ENCODE data around the gene UBR2.
"Not testable (repeated sequence)": the region's sequence is repeated elsewhere in the genome, so short reads cannot be mapped to it uniquely, and the experiment has no call there.

The UBR2 gene

DNA sequence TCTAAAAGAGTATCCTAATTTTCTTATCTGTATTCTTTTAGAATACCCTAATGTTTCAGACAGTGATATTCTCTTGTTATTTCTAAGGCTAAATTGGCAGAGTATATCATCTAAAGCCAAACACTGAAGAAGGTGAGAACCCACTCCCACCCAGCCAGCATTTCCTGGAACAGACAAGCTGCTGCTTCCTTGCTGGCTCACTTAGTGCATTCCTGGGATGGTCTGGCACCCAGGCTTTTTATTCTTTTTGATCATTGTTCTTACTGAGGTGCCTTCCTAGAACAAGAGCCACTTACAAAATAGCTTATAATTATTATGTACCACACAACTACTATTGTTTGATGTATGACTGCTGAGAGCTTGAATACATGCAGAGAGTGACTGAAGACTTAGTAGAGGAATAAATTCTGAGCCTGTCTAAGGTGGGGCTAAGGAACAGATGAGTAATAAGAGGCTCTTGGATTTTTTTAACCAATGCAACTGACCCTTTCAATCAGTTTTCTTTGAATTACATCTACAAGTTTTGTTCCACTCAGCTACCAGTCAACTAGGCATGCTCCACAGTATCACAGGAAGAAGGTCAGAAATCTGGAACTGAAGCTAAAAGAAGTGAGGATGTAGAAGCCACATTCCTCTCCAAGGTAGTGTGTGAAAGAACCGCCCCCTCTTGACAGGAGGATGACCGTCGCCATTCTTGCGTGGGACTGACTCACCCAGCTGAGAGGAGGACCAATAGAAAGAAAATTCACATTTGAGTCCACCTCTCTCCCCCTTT lies 128.5 kb downstream of the UBR2 start:
- no peak for DNase-seq (ENCODE audit: low read depth in 4 of 4, low spot score in 1 of 4)

DNA sequence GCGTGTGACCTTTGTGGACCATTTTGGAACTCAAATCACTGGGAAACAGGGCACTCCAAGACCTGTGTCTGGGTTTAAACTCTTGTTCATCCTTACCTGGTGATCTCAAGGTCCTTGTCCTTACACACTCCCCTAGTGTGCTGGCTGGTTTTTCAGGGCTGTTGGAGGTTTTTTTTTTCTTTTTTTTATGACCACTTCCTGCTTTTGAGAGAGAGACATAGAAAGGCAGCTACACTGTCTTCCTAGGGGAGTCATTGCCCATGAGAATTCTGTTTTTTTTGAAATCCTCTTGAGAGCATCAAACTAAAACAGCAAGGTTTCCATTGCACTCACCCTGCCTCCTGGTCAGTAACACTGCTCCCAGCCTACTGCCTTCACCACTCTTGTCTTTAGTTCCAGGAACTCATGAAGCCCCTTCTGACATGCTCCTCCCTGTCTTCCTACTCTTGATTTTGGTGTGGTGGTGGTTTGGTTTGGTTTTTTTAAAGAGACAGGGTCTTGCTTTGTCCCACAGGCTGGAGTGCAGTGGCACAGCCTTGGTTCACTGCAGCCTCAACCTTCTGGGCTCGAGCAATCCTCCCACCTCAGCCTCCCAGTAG lies 130.0 kb downstream of the UBR2 start:
- no peak for DNase-seq (ENCODE audit: low read depth in 4 of 4, low spot score in 1 of 4)

DNA sequence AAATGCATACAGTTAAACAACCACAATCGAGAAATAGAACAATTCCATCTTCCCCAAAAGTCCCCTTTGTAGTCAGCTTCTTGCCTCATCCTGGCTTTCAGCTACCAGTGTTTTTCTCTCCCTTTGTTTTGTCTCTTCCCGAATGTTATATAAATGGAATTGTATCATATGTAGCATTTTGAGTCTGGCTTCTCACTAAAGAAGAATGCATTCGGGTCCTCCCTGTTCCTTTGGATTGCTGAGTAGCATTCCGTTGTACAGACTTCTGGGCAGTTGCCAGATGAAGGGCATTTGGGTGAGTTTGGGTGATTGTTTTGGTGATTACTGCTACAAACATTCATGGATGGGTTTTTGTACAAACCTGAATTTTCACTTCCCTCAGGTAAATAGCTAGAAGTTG lies 130.8 kb downstream of the UBR2 start:
- DNase-seq (ENCODE audit: low read depth in 4 of 4, low spot score in 1 of 4): no peak

DNA sequence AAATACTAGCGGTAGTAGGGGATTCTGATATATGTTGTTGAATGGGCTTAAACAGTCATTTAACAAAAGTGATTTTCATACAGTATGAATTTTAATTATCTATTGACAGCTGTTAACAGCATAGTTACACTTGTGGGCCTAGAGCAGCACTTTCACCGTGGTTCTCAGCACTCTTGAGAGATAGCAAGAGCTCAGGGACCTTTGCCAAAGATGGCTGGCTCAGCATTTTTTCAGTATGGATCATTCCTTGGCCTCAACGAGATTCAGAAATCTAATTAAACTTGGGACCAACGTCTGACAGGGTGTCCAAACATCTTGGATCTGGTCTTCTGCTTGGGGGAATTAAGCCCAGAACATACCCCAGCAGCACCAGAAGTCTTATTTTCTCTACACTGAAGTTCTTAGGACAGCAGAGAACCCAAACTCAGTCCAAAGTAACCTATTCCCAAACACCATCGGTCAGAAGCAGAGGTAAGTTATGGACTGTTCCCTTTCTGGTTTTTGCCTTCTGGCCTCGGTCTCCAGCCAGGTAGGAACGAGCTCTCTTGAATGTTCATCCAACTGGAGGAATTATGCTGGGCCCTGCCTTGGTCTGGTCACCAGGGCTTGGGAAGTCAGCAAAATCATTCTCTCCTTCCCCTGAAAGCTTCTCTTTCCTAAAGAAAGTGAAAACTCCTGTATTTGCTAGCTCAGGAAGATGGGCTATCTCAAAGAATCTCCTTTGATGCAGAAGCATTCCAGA lies 132.9 kb downstream of the UBR2 start:
- DNase-seq (ENCODE audit: low read depth in 4 of 4, low spot score in 1 of 4): no peak

DNA sequence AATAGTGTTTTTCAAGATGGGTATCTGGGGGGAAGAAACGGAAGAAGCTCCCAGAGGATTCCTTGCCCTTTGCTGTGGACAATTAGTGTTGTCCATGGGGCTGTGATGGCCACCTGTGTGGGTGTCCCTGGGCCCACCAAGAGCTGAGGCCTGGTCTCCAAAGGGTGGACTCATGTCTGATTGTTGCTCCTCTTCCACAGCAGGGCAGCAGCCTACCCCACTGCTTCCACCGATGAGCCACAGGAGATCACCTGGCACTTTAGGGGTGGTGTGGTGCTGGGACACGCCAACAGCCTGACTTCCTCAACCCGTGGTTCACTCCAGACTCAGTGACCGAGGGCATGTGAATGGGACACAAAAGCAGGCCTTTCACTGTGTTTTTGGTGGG lies 133.4 kb downstream of the UBR2 start:
- DNase-seq (ENCODE audit: low read depth in 4 of 4, low spot score in 1 of 4): no peak

DNA sequence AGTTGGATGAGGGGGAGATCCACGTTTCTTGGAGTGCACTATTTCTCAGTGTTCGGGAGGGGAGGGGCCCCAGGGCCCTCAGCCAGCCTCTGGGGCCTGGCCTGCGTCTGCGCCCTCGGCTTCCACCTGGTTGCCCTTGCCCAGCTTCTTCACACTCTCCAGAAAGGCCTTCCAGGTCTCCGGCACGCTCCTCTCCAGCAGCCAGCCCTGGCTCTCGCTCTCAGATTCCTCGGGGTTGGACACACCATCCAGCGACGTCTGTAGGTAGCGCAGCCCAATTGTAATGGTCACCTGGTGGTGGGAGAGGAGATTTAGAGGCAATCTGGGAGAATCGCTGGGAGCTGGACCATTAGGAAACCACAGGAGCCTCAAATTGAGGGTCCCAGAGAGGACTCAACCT lies 134.4 kb downstream of the UBR2 start:
- DNase-seq (ENCODE audit: low read depth in 4 of 4, low spot score in 1 of 4): no peak

DNA sequence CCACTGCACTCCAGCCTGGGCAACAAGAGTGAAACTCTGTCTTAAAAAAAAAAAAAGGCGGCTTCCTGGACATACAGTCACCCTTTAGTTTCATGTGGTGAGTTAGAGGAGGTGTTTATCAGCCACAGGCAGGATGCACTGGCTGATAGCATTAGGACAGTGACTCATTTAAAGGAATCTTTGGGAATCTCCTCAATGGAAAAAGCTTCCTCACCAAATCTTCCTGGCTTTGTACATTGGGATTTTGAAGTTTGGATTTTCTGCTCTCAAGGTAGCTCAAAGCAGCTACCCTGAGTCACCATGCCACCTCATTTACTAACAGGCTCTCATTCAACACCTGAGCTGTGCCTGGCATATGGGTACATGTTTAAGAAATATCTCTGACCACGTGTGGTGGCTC lies 138.4 kb downstream of the UBR2 start:
- no peak for DNase-seq (ENCODE audit: low read depth in 4 of 4, low spot score in 1 of 4)

DNA sequence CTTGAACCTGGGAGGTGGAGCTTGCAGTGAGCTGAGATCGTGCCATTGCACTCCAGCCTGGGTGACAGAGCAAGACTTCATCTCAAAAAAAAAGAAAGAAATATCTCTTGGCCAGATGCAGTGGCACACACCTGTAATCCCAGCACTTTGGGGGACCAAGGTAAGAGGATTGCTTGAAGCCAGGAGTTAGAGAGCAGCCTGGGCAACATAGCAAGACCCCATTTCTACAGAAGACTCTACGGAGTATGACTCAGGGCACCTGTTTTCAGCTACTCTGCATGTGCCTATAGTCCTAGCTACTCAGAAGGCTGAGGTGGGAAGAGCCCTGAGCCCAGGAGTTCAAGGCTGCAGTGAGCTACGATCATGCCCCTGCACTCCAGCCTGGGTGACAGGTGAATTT lies 139.0 kb downstream of the UBR2 start:
- not testable (repeated sequence) for DNase-seq (ENCODE audit: low read depth in 4 of 4, low spot score in 1 of 4)

DNA sequence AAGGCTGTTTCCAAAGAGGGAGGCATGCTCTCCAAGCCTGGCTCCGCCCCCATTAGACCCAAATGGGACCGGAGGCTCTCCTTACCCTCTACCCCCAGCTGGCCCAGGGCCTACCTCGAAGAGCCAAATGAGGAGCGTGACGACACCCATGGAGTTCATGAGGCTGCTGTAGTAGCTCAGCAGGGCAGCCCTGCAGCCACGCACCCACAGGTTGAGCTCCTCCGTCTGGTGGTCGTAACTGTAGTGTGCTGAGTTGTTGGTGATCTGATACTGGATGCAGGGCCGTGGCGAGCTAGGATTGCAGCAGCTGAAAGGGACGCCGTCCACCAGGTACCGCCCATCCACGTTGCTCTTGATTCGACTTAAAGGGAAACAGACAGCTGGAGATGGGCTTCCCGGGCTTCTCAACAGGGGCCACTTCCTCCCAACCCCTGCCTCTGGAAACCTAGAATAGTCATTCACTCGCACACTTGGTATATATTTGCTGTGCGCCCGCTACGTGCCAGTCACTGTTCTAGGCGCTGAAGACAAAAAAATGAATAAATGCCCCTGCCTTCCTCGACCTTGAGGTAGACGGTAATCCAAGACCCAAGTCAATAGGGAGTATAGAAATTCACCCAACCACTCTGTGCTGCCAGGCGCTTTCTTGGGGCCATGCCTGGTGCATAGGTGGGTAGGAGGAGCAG lies 140.6 kb downstream of the UBR2 start:
- DNase-seq (ENCODE audit: low read depth in 4 of 4, low spot score in 1 of 4): no peak

DNA sequence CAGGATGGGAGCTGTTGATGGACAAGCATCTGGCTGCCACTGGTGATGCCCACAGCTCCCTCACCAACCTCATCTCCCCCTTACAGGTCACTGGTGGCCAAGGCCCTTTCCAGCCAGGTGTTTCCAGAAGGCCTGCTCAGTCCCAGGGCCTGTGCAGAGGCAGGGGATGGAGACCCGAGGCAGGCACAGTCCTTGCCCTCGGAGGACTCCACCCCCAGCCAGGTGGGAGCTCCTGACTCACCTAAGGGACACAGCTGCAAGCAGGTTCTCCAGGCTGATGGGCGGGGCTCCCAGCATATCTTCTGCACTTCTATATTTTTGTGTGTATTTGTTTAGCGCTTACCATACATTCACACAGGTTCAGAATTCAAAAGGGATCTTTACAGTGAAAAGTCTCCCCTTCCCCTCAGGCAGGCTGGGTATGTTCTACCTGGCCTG lies 141.1 kb downstream of the UBR2 start:
- DNase-seq (ENCODE audit: low read depth in 4 of 4, low spot score in 1 of 4): no peak

DNA sequence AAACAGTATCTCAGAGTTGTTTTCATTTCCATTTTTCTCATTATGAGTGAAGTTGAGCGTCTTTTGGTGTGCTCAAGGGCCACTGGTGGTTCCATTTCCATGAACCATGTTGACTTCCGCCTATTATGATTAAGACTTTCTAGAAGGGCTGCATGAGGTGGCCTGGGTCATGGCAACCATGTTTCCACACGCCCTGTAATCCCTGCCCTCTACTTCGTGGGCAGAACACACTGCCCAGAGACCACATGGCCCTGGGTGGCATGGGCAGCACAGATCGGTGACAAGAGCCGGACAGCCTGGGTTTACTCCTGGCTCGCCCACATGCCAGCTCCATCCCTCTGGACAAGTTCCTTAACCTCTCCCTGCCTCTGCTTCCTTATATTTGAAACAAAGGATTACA lies 143.8 kb downstream of the UBR2 start:
- DNase-seq (ENCODE audit: low read depth in 4 of 4, low spot score in 1 of 4): no peak

DNA sequence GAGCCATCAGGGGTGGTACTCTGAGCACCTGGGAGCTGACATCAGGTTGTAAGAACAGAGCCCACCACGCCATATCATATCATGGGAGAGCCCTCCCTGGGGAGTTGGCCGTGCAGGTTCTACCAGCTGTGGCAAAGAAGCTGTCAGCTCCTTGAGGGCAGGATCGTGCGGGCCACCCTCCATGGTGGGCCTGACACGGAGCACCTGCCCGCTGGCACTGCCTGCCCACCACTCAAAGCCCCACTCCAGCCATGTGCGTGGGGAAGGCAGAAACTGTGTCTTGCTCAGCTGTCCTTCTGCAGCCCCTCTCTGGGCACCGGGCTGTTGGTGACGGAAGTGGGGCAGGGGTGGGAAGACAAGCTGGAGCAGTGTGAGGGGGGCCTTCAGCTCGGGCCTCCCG lies 144.3 kb downstream of the UBR2 start:
- DNase-seq (ENCODE audit: low read depth in 4 of 4, low spot score in 1 of 4): no peak

DNA sequence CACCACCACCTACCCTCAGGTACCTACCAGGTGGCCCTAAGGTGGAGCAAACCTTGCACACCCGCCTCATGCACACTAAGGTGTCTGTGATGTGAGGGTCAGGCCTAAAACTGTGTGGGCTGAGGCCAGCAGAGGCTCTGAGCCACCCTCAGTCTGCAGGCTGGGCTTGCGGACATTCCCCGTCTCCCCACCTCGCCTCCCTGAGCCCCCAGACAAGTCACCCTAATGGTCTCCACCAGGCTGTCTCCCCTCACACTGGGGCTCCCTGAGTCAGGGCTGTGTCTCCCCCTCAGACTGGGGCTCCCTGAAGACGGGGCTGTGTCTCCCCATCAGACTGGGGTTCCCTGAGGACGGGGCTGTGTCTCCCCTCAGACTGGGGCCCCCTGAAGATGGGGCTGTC lies 146.0 kb downstream of the UBR2 start:
- DNase-seq (ENCODE audit: low read depth in 4 of 4, low spot score in 1 of 4): no peak

DNA sequence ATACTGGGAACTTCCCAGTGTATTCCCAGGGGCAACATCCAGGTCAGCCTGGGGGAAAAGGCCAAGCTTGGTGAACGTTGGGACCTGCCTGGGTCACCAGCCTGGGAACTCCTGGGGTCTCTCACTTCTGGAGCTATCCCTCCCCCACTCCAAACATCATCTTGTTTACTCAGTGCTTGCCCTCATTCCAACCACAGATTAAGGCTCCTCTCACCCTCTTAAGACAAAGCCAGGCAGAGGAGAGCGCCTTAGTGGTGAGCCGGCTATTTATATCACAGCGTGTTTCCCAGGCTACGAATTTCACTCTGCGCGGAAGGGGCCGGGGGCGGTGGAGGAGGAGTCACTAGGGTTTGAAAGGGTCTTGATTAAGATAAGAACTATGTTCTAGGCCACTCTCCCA lies 146.5 kb downstream of the UBR2 start:
- no peak for DNase-seq (ENCODE audit: low read depth in 4 of 4, low spot score in 1 of 4)

DNA sequence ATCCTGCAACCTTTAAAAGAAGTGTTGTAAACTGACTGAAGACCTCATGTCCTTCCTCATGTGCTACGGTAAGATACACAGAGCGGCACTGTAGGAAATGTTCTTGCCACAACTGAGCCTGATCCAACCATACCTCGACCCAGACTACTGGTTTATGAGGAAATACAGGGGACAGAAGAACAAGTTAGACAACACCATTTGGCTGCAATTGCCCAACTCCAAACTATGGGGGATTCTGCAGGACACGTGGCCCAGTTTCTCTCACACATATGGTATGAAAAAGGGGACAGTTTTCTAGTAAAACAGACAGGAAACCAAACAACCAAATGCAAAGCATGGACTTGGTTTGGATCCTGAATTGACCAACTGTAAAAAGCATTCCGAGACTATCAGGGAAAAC lies 148.1 kb downstream of the UBR2 start:
- no peak for DNase-seq (ENCODE audit: low read depth in 4 of 4, low spot score in 1 of 4)

DNA sequence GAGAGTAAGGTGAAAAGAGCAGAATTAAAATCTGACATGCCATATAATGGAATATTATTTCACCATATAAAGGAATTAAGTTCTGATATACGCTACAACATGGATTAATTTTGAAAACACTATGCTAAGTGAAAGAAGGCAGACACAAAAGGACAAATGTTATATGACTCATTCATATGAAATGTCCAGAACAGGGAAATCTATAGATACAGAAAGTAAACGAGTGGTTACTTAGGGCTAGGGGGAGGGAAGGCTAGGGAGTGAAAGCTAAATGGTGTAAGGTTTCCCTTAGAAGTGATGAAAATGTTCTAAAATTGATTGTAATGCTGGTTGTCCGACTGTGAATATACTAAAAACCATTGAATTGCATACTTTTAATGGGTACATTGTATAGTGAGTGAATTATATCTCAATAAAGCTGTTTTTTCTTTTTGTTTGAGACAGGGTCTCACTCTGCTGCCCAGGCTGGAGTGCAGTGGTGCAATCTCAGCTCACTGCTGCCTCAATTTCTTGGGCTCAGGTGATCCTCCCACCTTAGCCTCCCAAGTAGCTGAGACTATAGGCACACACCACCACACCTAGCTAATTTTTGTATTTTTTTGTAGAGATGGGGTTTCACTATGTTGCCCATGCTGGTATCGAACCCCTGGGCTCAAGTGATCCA lies 150.4 kb downstream of the UBR2 start:
- no peak for DNase-seq (ENCODE audit: low read depth in 4 of 4, low spot score in 1 of 4)

DNA sequence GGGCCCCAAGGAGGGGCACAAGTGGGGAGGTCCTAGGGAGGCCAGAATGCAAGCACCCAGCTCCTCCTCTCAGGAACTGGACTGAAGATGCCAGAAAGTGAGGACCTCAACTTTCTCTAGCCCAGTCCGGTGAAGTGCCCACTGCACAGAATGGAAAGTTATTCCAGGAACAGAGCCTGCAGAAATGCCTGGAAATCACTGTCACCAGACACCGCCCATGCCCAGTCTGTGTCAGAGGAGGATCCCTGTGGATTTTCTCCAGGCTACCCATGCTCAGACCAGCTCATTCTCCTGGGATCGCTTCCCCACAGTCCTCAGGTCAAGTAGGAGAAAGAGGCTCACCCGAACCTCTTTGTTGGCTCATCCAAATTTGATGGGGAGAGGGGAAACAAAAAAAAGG lies 152.0 kb downstream of the UBR2 start:
- DNase-seq (ENCODE audit: low read depth in 4 of 4, low spot score in 1 of 4): no peak

DNA sequence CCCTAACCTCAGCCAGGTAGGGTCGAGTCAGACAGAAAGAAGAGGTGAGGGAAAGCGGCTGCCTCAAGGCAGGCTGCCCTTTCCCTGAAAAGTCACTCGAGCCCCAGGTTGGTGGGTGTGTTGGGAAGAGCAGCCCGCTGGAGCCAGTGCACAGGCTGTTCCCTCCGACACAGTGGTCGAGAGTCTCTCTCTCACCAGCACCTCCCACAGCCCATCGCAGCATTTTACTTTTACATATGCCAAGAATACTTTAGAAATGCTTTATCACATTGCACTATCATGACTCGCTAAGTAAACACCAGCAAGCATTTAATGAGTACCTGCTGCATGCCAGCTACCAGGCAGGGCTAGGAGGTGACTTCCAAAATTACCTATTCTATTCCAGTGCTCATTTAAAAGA lies 156.9 kb downstream of the UBR2 start:
- no peak for DNase-seq (ENCODE audit: low read depth in 4 of 4, low spot score in 1 of 4)

DNA sequence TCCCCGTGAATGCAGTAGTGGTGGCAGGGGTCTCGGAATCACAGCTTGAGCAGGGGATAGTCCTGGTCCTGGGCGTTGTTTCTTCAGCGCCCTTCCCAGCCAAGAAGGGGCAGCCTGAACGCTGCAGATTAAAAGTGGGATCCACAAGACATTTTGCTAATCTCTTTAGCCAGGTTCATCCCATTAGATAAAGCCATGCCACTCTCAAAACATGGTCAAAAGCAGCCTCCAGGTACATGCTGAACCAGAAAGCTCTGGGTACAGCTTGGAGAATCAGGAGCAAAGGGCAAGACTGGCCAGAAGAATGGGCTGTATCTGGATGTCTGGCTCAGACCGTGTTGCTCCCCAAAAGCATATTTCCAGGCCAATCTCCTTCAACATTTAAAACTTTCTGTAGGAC lies 158.7 kb downstream of the UBR2 start, which contains the start of gene PRPH2:
PRPH2 (minus strand) TSS at position 101 of the 400 bp plus-strand sequence. CDS start 263 bp downstream, outside the sequence.
- DNase-seq (ENCODE audit: low read depth in 4 of 4, low spot score in 1 of 4): no peak

DNA sequence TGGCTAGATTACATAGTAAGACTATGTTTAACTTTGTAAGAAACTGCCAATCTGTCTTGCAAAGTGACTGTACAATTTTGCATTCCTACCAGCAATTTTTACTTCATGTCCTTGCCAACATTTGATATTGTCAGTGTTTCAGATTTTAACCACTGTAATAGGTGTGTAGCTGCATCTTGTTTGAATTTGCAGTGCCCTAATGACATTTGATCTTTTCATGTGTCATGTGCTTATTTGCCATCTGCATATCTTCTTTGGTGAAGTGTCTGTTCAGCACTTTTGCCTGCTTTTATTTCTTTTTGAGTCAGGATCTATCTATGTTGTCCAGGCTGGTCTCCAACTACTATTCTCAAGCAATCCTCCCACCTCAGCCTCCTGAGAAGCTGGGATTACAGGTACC lies 161.0 kb downstream of the UBR2 start:
- DNase-seq (ENCODE audit: low read depth in 4 of 4, low spot score in 1 of 4): no peak

DNA sequence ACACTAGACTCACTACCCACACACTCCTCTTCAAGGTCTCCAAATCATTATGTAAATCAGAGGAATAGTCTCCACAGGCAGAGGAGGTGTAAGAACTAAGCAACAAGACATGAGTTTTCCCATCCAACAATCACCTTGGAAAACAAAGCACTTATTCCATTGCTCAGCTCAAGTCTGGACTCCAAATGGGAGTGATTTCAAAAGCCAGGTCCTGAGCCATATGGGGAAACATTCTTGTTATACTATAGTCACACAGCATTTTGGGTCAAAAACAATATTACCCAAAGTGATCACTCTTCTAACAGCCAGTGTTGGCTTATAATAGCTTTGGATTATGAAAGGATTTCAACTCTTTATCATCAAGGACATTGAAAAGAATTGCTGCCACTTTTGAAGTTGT lies 162.2 kb downstream of the UBR2 start:
- no peak for DNase-seq (ENCODE audit: low read depth in 4 of 4, low spot score in 1 of 4)

Data from stimulated activated CD4-positive, alpha-beta T cell treated with anti-CD3 and anti-CD28 coated beads, Interleukin-1b, Interleukin-23, amount 100 ng/mL, for 24 hours (primary cell).